Body of pancreas (tissue), 4 donors: Measurements from ENCODE around the gene CCDC60. TPM values are rescaled to one million over a fixed set of nuclear protein-coding genes. Genes with fewer than 3 reads are reported as not detected.

ENCODE experiments used
- ATAC-seq: fragments of 150-250 bp; one replicate; pipeline ENCODE4 v1.9.1; 2016
- DNase-seq, 4 donors: peaks; one replicate each; pipeline ENCODE4 v3.0.0-alpha.2; 2019
- H3K27ac ChIP-seq, 4 donors: fragments of 200-600 bp; sonication (generic); 1 replicate in 3 of 4; 2 replicates in 1 of 4; pipeline versions ENCODE4 v1.5.1 to v1.6.1; 2016 to 2019; ENCODE audit warnings: mild to moderate bottlenecking in 1 of 4, mixed read lengths in 1 of 4, moderate library complexity in 1 of 4
- H3K27me3 ChIP-seq, 2 donors: fragments of 200-600 bp; sonication (generic); one replicate each; pipeline ENCODE4 v1.6.0; 2016; ENCODE audit warnings: mild to moderate bottlenecking in 1 of 2
- H3K36me3 ChIP-seq, 2 donors: fragments of 200-600 bp; sonication (generic); replicated peaks in 1 of 2; 2 replicates each; pipeline ENCODE4 v1.5.1; 2016; ENCODE audit warnings: low read depth in 2 of 2; ENCODE audit not compliant: insufficient read depth in 1 of 2
- H3K4me1 ChIP-seq: fragments of 200-600 bp; sonication (generic); one replicate; pipeline ENCODE4 v1.6.0; 2016
- H3K4me3 ChIP-seq, 2 donors: fragments of 200-600 bp; sonication (generic); 1 replicate in 1 of 2; 2 replicates in 1 of 2; pipeline ENCODE4 v1.5.1; 2016 to 2019
- H3K9me3 ChIP-seq, 3 donors: fragments of 200-600 bp; sonication (generic); 1 replicate in 2 of 3; 2 replicates in 1 of 3; pipeline ENCODE4 v1.5.1; 2016
- CTCF ChIP-seq, 7 experiments: fragments of 450-650 bp in 4 of 7; fragments of 200-600 bp in 3 of 7; sonication (generic) in 3 of 7; IDR thresholded peaks; one replicate each; pipeline ENCODE4 v1.5.1; 2016 to 2019; ENCODE audit warnings: antibody characterized with exemption in 7 of 7
- POLR2A ChIP-seq, 3 donors: fragments of 450-650 bp; IDR thresholded peaks; one replicate each; pipeline ENCODE4 v1.6.1; 2016; ENCODE audit warnings: antibody characterized with exemption in 3 of 3, mild to moderate bottlenecking in 2 of 3
- WGBS, 2 donors: methylation state at CpG; one replicate each; pipeline ENCODE4 v1.1.5; 2017; 5-methylcytosine and 5-hydroxymethylcytosine counted together
- intact Hi-C: fragments of 100-400 bp; cut with DNase I; formaldehyde crosslinking; loops from one replicate; pipeline ENCODE4 v1.15.1; 2023
- total RNA-seq, 2 donors: library from RNA; depleted of rRNA; stranded (reverse); fragments of >200 nt; gene quantifications; one replicate each; pipeline ENCODE4 v1.1.0, GENCODE V29; 2016

The CCDC60 gene
- total RNA-seq, 2 donors from 2014 or later = not detected

GRCh38 chr12:119447618-119448017 lies 113.1 kb downstream of the CCDC60 start:
- no peaks in the 10 kb centered on the region for H3K9me3 ChIP-seq
- H3K4me3 ChIP-seq = no peak overlapping the region
- H3K27ac ChIP-seq = no peak overlapping the region
- no peaks in the 10 kb centered on the region for H3K36me3 ChIP-seq
- no peak for DNase-seq
- peaks cover 0 to 6% of the 10 kb centered on the region in 2 donors for H3K27me3 ChIP-seq
- no peaks in the 10 kb centered on the region for H3K4me1 ChIP-seq
- no peak for ATAC-seq
- TF ChIP-seq CTCF (IDR thresholded peaks at IDR 0.05) (no peak), POLR2A (IDR thresholded peaks at IDR 0.05) (no peak)
- intact Hi-C loops = no loop called here
- 27 to 29% methylated on average over 8 of the region's 8 CpGs for WGBS, 2 donors

- no peak for ATAC-seq
- intact Hi-C loops = no loop called here
- Histone ChIP-seq H3K27me3 (peaks cover 0 to 6% of the 10 kb centered on the region in 2 donors), H3K4me1 (no peaks in the 10 kb centered on the region), H3K36me3 (no peaks in the 10 kb centered on the region), H3K27ac (no peak overlapping the region), H3K4me3 (no peak overlapping the region), H3K9me3 (no peaks in the 10 kb centered on the region)
- DNase-seq = no peak
- no peak for TF ChIP-seq CTCF (IDR thresholded peaks at IDR 0.05)
- TF ChIP-seq POLR2A (IDR thresholded peaks at IDR 0.05) = no peak
- WGBS, 2 donors = 31 to 54% methylated on average over 3 to 5 of the region's 5 CpGs
Observed at GRCh38 chr12:119448611-119449131, 114.1 kb downstream of the CCDC60 start.

- H3K36me3 ChIP-seq = no peaks in the 10 kb centered on the region
- no peak overlapping the region for H3K4me3 ChIP-seq
- H3K4me1 ChIP-seq = no peaks in the 10 kb centered on the region
- no peaks in the 10 kb centered on the region for H3K27me3 ChIP-seq
- ATAC-seq = no peak
- H3K27ac ChIP-seq = no peak overlapping the region
- DNase-seq = no peak
- no peaks in the 10 kb centered on the region for H3K9me3 ChIP-seq
- WGBS, 2 donors = 72 to 73% methylated on average over 7 of the region's 7 CpGs
- intact Hi-C loops = no loop called here
- TF ChIP-seq POLR2A (IDR thresholded peaks at IDR 0.05) (no peak), CTCF (IDR thresholded peaks at IDR 0.05) (no peak)
Observed at GRCh38 chr12:119450771-119451170, 116.2 kb downstream of the CCDC60 start.

GRCh38 chr12:119456824-119457223 lies 122.3 kb downstream of the CCDC60 start:
- H3K9me3 ChIP-seq = no peaks in the 10 kb centered on the region
- H3K27ac ChIP-seq = no peak overlapping the region
- no peak for DNase-seq
- TF ChIP-seq POLR2A (IDR thresholded peaks at IDR 0.05) = no peak
- no peak for TF ChIP-seq CTCF (IDR thresholded peaks at IDR 0.05)
- H3K27me3 ChIP-seq = no peaks in the 10 kb centered on the region
- 69 to 74% methylated on average over 3 of the region's 3 CpGs for WGBS, 2 donors
- no peaks in the 10 kb centered on the region for H3K4me1 ChIP-seq
- H3K4me3 ChIP-seq = no peak overlapping the region
- ATAC-seq = no peak
- intact Hi-C loops = no loop called here
- no peaks in the 10 kb centered on the region for H3K36me3 ChIP-seq

GRCh38 chr12:119457271-119457670 lies 122.7 kb downstream of the CCDC60 start:
- Histone ChIP-seq H3K4me3 (no peak overlapping the region), H3K9me3 (no peaks in the 10 kb centered on the region), H3K4me1 (no peaks in the 10 kb centered on the region), H3K27me3 (no peaks in the 10 kb centered on the region), H3K27ac (no peak overlapping the region), H3K36me3 (no peaks in the 10 kb centered on the region)
- ATAC-seq (no peak), DNase-seq (no peak)
- intact Hi-C loops = no loop called here
- no peak for TF ChIP-seq CTCF (IDR thresholded peaks at IDR 0.05)
- TF ChIP-seq POLR2A (IDR thresholded peaks at IDR 0.05) = no peak
- WGBS, 2 donors = 39 to 50% methylated on average over 2 of the region's 2 CpGs
